HUDEP-2 (cell line): ENCODE data around the gene PLS3.
"Not testable (repeated sequence)": the region's sequence is repeated elsewhere in the genome, so short reads cannot be mapped to it uniquely, and the experiment has no call there.

Experiments
- DNase-seq, 76 experiments: peaks; one replicate each; lab custom pipeline; 2025; ENCODE audit not compliant: unreplicated experiment in 76 of 76; lab: John Stamatoyannopoulos, UW

Gene PLS3

GRCh38 chrX:115603534-115604074 is 42.6 kb downstream of the PLS3 start:
- no peak for DNase-seq

- DNase-seq: no peak
Measured at GRCh38 chrX:115606861-115607260, 45.9 kb downstream of the PLS3 start.

GRCh38 chrX:115609621-115610020 is 48.6 kb downstream of the PLS3 start:
- no peak for DNase-seq

- no peak for DNase-seq
Measured at GRCh38 chrX:115616943-115617563, 56.1 kb downstream of the PLS3 start.

GRCh38 chrX:115622534-115622933 is 61.6 kb downstream of the PLS3 start:
- DNase-seq: no peak

GRCh38 chrX:115624916-115625315 is 63.9 kb downstream of the PLS3 start:
- DNase-seq: no peak

- DNase-seq: no peak
Measured at GRCh38 chrX:115625572-115626301, 64.8 kb downstream of the PLS3 start.

GRCh38 chrX:115630204-115630603 is 69.2 kb downstream of the PLS3 start:
- no peak for DNase-seq

GRCh38 chrX:115632455-115632854 is 71.5 kb downstream of the PLS3 start:
- no peak for DNase-seq

- DNase-seq: not testable (repeated sequence)
Measured at GRCh38 chrX:115633397-115633796, 72.4 kb downstream of the PLS3 start.

- DNase-seq: no peak
Measured at GRCh38 chrX:115639334-115639880, 78.4 kb downstream of the PLS3 start.

- DNase-seq: no peak
Measured at GRCh38 chrX:115642311-115642710, 81.3 kb downstream of the PLS3 start.

GRCh38 chrX:115642895-115643530 is 82.0 kb downstream of the PLS3 start:
- DNase-seq: peak in 12 of 76 experiments; percentile 0 to 28 (median 1)

GRCh38 chrX:115644397-115644796 is 83.4 kb downstream of the PLS3 start:
- DNase-seq: not testable (repeated sequence)

- no peak for DNase-seq
Measured at GRCh38 chrX:115649461-115650063, 88.6 kb downstream of the PLS3 start.

GRCh38 chrX:115650449-115650848 is 89.5 kb downstream of the PLS3 start:
- no peak for DNase-seq

GRCh38 chrX:115650916-115651315 is 89.9 kb downstream of the PLS3 start:
- DNase-seq: peak in 8 of 76 experiments; percentile 0 to 12 (median 0)

- no peak for DNase-seq
Measured at GRCh38 chrX:115652221-115652620, 91.2 kb downstream of the PLS3 start.

- no peak for DNase-seq
Measured at GRCh38 chrX:115665122-115665521, 104.1 kb downstream of the PLS3 start.

- peak in 2 of 76 experiments; percentile 0 for DNase-seq
Measured at GRCh38 chrX:115679460-115679859, 118.5 kb downstream of the PLS3 start.

GRCh38 chrX:115687595-115687994 is 126.6 kb downstream of the PLS3 start:
- no peak for DNase-seq
